HL-60 (cell line): ENCODE results near the gene ANKDD1A.

Source experiments
- DNase-seq, 2 experiments: peaks; one replicate each; pipeline ENCODE4 v3.0.0-alpha.2; 2010 to 2020; ENCODE audit warnings: low read depth in 1 of 2, low spot score in 1 of 2
- H3K27ac ChIP-seq: fragments of 250-450 bp; sonication (Bioruptor Pico); replicated peaks from 2 replicates; pipeline ENCODE4 v1.5.1; 2020; ENCODE audit warnings: mild to moderate bottlenecking, moderate library complexity
- H3K27me3 ChIP-seq: fragments of 250-450 bp; sonication (Bioruptor Pico); 2 replicates; pipeline ENCODE4 v1.5.1; 2021; ENCODE audit warnings: mild to moderate bottlenecking, moderate library complexity; ENCODE audit not compliant: insufficient read depth, poor library complexity, severe bottlenecking
- H3K4me3 ChIP-seq: replicated peaks from 2 replicates; pipeline ENCODE4 v1.5.1; 2011; ENCODE audit warnings: mild to moderate bottlenecking, control low read depth, low read length; ENCODE audit not compliant: insufficient read depth
- GABPA ChIP-seq: IDR thresholded peaks from 2 replicates; pipeline ENCODE4 v1.6.1; 2012; ENCODE audit warnings: low read depth
- POLR2AphosphoS5 ChIP-seq: IDR thresholded peaks from 2 replicates; pipeline ENCODE4 v1.6.1; 2012; ENCODE audit warnings: low read depth
- SPI1 ChIP-seq: IDR thresholded peaks from 2 replicates; pipeline ENCODE4 v1.6.1; 2012; ENCODE audit warnings: low read depth, mild to moderate bottlenecking, borderline replicate concordance
- TF ChIP-seq, protein P1 (sequence below): IDR thresholded peaks from one replicate; pipeline ENCODE4 v1.5.1; 2011; ENCODE audit warnings: low read length, control low read depth, inconsistent platforms; ENCODE audit not compliant: insufficient read depth
- TF ChIP-seq, protein P2 (sequence below): IDR thresholded peaks from 2 replicates; pipeline ENCODE4 v1.6.1; 2012; ENCODE audit warnings: low read depth; ENCODE audit not compliant: insufficient replicate concordance

Gene ANKDD1A

DNA sequence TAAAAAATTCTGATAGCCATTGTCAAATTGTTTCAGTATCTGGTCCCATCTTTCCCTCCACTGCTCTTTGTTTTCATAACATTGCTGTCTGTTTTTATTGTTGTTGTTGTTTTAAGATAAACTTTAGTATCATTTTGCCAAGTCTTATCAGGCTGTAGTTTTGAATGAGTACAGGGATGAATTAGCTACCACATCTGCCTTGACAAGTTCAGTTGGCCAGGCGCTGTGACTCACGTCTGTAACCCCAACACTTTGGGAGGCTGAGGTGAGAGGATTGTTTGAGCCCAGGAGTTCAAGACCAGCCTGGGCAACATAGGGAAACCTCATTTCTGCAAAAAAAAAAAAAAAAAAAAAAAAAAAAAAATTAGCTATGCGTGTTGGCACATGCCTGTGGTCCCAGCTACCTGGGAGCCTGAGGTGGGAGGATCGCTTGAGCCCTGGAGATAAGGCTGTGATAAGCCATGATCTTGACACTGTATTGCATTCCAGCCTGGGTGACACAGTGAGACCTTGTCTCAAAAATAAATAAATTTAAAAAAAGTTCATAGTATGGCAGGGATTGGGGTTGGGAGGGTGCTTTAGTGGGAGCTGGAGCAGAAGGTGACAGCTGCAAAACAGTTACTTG lies 8.3 kb upstream of the ANKDD1A start:
- Histone ChIP-seq H3K27me3 (peaks cover 2% of the 10 kb centered on the region), H3K4me3 (no peak overlapping the region), H3K27ac (no peak overlapping the region)
- DNase-seq = no peak
- TF ChIP-seq, protein P1, sequence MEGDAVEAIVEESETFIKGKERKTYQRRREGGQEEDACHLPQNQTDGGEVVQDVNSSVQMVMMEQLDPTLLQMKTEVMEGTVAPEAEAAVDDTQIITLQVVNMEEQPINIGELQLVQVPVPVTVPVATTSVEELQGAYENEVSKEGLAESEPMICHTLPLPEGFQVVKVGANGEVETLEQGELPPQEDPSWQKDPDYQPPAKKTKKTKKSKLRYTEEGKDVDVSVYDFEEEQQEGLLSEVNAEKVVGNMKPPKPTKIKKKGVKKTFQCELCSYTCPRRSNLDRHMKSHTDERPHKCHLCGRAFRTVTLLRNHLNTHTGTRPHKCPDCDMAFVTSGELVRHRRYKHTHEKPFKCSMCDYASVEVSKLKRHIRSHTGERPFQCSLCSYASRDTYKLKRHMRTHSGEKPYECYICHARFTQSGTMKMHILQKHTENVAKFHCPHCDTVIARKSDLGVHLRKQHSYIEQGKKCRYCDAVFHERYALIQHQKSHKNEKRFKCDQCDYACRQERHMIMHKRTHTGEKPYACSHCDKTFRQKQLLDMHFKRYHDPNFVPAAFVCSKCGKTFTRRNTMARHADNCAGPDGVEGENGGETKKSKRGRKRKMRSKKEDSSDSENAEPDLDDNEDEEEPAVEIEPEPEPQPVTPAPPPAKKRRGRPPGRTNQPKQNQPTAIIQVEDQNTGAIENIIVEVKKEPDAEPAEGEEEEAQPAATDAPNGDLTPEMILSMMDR = no peak
- TF ChIP-seq GABPA (no peak), SPI1 (no peak), POLR2AphosphoS5 (no peak)
- TF ChIP-seq, protein P2, sequence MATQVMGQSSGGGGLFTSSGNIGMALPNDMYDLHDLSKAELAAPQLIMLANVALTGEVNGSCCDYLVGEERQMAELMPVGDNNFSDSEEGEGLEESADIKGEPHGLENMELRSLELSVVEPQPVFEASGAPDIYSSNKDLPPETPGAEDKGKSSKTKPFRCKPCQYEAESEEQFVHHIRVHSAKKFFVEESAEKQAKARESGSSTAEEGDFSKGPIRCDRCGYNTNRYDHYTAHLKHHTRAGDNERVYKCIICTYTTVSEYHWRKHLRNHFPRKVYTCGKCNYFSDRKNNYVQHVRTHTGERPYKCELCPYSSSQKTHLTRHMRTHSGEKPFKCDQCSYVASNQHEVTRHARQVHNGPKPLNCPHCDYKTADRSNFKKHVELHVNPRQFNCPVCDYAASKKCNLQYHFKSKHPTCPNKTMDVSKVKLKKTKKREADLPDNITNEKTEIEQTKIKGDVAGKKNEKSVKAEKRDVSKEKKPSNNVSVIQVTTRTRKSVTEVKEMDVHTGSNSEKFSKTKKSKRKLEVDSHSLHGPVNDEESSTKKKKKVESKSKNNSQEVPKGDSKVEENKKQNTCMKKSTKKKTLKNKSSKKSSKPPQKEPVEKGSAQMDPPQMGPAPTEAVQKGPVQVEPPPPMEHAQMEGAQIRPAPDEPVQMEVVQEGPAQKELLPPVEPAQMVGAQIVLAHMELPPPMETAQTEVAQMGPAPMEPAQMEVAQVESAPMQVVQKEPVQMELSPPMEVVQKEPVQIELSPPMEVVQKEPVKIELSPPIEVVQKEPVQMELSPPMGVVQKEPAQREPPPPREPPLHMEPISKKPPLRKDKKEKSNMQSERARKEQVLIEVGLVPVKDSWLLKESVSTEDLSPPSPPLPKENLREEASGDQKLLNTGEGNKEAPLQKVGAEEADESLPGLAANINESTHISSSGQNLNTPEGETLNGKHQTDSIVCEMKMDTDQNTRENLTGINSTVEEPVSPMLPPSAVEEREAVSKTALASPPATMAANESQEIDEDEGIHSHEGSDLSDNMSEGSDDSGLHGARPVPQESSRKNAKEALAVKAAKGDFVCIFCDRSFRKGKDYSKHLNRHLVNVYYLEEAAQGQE = no peak

DNA sequence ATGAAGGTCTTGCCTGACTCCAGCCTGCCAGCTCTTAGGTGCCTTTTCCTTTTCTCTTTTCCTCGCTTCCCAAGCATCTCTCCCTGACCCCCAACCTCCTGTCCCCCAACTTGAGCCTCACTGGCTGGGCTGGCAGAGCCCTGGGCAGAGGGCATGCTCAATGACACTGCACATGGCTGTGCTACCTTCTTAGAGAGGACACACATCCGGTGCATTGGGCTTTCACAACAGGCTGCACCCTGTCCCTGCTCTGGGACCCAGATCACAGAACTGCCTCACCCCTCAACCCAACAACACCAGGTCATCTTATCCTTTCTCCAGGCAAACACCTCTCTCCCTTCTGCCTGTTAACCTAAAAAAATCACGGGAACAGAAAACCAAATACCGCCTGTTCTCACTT lies 7.5 kb upstream of the ANKDD1A start:
- H3K27me3 ChIP-seq = peaks cover 2% of the 10 kb centered on the region
- DNase-seq = no peak
- no peak overlapping the region for H3K4me3 ChIP-seq
- no peak overlapping the region for H3K27ac ChIP-seq
- no peak for TF ChIP-seq GABPA

DNA sequence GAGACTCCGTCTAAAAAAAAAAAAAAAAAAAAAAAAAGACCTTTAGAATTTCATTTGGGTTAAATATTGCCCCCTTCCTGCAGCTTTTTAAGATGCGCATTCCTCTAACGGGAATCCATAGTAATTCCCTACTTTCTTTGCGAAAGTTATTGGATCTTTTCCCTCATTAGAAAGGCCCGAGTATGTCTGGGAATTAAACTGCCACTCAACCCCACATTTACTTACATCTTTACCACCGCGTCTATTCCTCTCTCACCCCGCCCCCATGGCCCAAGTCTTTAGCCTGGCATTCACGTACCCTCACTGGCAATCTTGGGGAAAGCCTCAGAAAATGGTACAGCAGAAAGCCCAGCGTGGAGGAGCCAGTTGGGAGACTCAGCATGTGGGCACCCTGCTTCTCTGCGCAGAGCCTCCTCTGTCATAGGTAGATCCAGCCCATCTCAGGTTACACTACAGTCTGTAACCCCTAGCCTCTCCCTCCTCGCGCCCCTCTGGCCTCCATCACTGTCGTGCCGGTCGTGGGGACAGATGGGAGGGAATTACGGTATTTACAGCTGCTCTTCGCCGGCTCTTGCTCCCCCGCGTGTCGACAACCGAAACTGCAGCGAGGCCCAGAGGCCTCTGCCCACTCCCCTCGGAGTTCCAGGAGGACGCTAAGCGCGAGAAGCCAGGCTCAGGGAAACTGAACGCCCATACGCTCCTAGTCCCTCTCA lies 6.4 kb upstream of the ANKDD1A start:
- no peak overlapping the region for H3K27ac ChIP-seq
- no peak overlapping the region for H3K4me3 ChIP-seq
- peaks cover 2% of the 10 kb centered on the region for H3K27me3 ChIP-seq
- DNase-seq = peak in 1 of 2 experiments; percentile 76
- TF ChIP-seq, protein P2 = no peak
- TF ChIP-seq POLR2AphosphoS5 = no peak
- no peak for TF ChIP-seq GABPA
- TF ChIP-seq, protein P1 = peak; percentile 94

GRCh38 chr15:64905941-64906340 lies 5.8 kb upstream of the ANKDD1A start:
- TF ChIP-seq, protein P2 = no peak
- no peak for TF ChIP-seq SPI1
- TF ChIP-seq, protein P1 = no peak
- TF ChIP-seq POLR2AphosphoS5 = no peak
- no peak for TF ChIP-seq GABPA
- no peak for DNase-seq
- Histone ChIP-seq H3K27me3 (peaks cover 4% of the 10 kb centered on the region), H3K27ac (no peak overlapping the region), H3K4me3 (no peak overlapping the region)
